Upper lobe of left lung (tissue), 6 donors: Measurements from ENCODE around the gene STX16. TPM values are rescaled to one million over a fixed set of nuclear protein-coding genes. Genes with fewer than 3 reads are reported as not detected.

Experiments
- ATAC-seq, 2 donors: fragments of 200-7000 bp; cut with Tn5 transposase; one replicate each; pipeline ENCODE4 v1.9.1; 2022; ENCODE audit warnings: mild to moderate bottlenecking in 2 of 2, moderate library complexity in 2 of 2; ENCODE audit not compliant: low FRiP score in 2 of 2
- DNase-seq, 2 donors: peaks; one replicate each; pipeline ENCODE4 v3.0.0-alpha.2; 2019 to 2020
- H3K27ac ChIP-seq, 4 donors: fragments of 200-600 bp; sonication (generic); one replicate each; pipeline ENCODE4 v1.5.1; 2016 to 2019
- H3K27me3 ChIP-seq, 4 donors: fragments of 200-600 bp; sonication (generic); one replicate each; pipeline ENCODE4 v1.5.1; 2017 to 2019
- H3K36me3 ChIP-seq, 4 donors: fragments of 200-600 bp; sonication (generic); one replicate each; pipeline ENCODE4 v1.5.1; 2016 to 2019
- H3K4me1 ChIP-seq, 4 donors: fragments of 200-600 bp; sonication (generic); one replicate each; pipeline ENCODE4 v1.5.1; 2018 to 2019
- H3K4me3 ChIP-seq, 4 donors: fragments of 200-600 bp; sonication (generic); one replicate each; pipeline ENCODE4 v1.5.1; 2017 to 2019; ENCODE audit warnings: mild to moderate bottlenecking in 2 of 4, moderate library complexity in 1 of 4
- H3K9me3 ChIP-seq, 4 donors: fragments of 200-600 bp; sonication (generic); one replicate each; pipeline ENCODE4 v1.5.1; 2018 to 2019
- EP300 ChIP-seq, 4 donors: sonication (generic); formaldehyde crosslinking; IDR thresholded peaks; one replicate each; pipeline ENCODE4 v1.5.1; 2017; ENCODE audit warnings: antibody characterized with exemption in 4 of 4, control low read depth in 2 of 4
- POLR2A ChIP-seq, 4 donors: fragments of 450-650 bp; IDR thresholded peaks; one replicate each; pipeline ENCODE4 v1.5.1; 2016 to 2017; ENCODE audit warnings: antibody characterized with exemption in 4 of 4, mild to moderate bottlenecking in 2 of 4
- POLR2AphosphoS5 ChIP-seq, 2 donors: sonication (generic); formaldehyde crosslinking; IDR thresholded peaks; one replicate each; pipeline ENCODE4 v1.5.1; 2017; ENCODE audit warnings: antibody characterized with exemption in 2 of 2
- WGBS, 2 donors: methylation state at CpG; one replicate each; pipeline ENCODE4 v1.1.5; 2017 to 2018; 5-methylcytosine and 5-hydroxymethylcytosine counted together
- total RNA-seq, 6 donors: library from RNA; depleted of rRNA in 4 of 6; stranded (reverse); fragments of >200 nt in 4 of 6; gene quantifications; one replicate each; pipeline versions ENCODE4 v1.1.0 to v1.2.1, GENCODE V29; 2016 to 2021
- TF ChIP-seq, protein P1 (sequence below), 6 experiments: fragments of 450-650 bp in 4 of 6; fragments of 200-600 bp in 2 of 6; sonication (generic) in 2 of 6; IDR thresholded peaks; one replicate each; pipeline ENCODE4 v1.5.1; 2016 to 2019; ENCODE audit warnings: antibody characterized with exemption in 6 of 6
- donor health status: DM: no; HTN: no; CAD: no; lungs with moderate emphysema.
- donor health status: DM: no; HTN: yes; CAD: no; lungs with severe emphysema.

STX16 gene
- total RNA-seq, 6 donors from 2014 or later: 42.1 to 469 (median 64.7) TPM

DNA sequence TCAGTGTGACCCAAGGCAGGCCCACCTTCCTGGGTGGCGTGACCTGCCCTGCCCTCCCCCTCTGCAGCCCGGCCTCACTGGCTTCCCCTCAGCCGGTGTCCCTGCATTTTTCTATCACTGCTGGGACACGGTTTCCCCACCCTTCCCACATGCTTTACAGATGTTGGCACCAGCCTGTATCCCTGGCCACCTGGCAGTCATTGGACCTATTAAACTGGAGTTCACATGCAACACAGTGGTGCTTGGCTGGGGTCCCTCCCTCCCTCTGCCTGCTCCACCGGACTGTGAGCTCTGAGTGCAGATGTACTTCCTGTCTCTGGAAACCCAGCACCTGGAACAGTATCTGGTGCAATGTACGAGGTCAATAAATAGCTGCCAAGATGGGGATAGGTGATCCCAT is 25.5 kb upstream of the STX16 start:
- no peak for ATAC-seq
- Histone ChIP-seq H3K4me1 (peaks cover 0 to 3% (median 0%) of the 10 kb centered on the region in 4 donors), H3K27me3 (no peaks in the 10 kb centered on the region), H3K9me3 (no peaks in the 10 kb centered on the region), H3K36me3 (no peaks in the 10 kb centered on the region), H3K27ac (no peak overlapping the region), H3K4me3 (no peak overlapping the region)
- TF ChIP-seq, protein P1, sequence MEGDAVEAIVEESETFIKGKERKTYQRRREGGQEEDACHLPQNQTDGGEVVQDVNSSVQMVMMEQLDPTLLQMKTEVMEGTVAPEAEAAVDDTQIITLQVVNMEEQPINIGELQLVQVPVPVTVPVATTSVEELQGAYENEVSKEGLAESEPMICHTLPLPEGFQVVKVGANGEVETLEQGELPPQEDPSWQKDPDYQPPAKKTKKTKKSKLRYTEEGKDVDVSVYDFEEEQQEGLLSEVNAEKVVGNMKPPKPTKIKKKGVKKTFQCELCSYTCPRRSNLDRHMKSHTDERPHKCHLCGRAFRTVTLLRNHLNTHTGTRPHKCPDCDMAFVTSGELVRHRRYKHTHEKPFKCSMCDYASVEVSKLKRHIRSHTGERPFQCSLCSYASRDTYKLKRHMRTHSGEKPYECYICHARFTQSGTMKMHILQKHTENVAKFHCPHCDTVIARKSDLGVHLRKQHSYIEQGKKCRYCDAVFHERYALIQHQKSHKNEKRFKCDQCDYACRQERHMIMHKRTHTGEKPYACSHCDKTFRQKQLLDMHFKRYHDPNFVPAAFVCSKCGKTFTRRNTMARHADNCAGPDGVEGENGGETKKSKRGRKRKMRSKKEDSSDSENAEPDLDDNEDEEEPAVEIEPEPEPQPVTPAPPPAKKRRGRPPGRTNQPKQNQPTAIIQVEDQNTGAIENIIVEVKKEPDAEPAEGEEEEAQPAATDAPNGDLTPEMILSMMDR (IDR thresholded peaks at IDR 0.05): no peak
- no peak for TF ChIP-seq POLR2A (IDR thresholded peaks at IDR 0.05)
- no peak for TF ChIP-seq EP300 (IDR thresholded peaks at IDR 0.05)
- TF ChIP-seq POLR2AphosphoS5 (IDR thresholded peaks at IDR 0.05): no peak
- no peak for DNase-seq
- WGBS, 2 donors: 64 to 72% methylated on average over 6 of the region's 6 CpGs

DNA sequence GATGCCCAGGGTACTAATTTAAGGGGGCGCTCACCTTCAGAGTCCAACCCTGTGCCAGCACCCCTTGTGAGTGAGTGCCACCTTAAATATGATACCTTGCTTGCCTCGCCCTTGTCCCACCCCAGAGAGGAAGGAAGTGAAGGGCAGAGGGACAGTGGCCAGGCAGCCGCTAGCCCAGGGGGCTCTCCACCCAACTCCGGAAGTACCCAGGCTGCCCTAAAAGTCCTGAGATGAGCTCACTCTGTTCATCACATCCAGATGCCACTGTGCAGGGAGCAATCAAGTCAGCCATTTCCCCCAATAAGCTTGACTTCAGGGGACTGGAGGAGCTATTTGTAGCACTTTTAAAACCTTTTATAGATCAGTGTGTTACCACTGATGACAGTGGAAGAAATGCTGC is 25.0 kb upstream of the STX16 start:
- no peak overlapping the region for H3K27ac ChIP-seq
- TF ChIP-seq, protein P1 (IDR thresholded peaks at IDR 0.05): no peak
- no peak for TF ChIP-seq EP300 (IDR thresholded peaks at IDR 0.05)
- TF ChIP-seq POLR2AphosphoS5 (IDR thresholded peaks at IDR 0.05): no peak
- ATAC-seq (no peak), DNase-seq (no peak)
- 19 to 49% methylated on average over 2 to 4 of the region's 4 CpGs for WGBS, 2 donors
- H3K9me3 ChIP-seq: no peaks in the 10 kb centered on the region
- H3K27me3 ChIP-seq: no peaks in the 10 kb centered on the region
- no peaks in the 10 kb centered on the region for H3K36me3 ChIP-seq
- H3K4me3 ChIP-seq: no peak overlapping the region
- peaks cover 0 to 3% (median 0%) of the 10 kb centered on the region in 4 donors for H3K4me1 ChIP-seq

- H3K27ac ChIP-seq: no peak overlapping the region
- no peaks in the 10 kb centered on the region for H3K9me3 ChIP-seq
- no peaks in the 10 kb centered on the region for H3K27me3 ChIP-seq
- peaks cover 0 to 3% (median 0%) of the 10 kb centered on the region in 4 donors for H3K4me1 ChIP-seq
- WGBS, 2 donors: 86 to 94% methylated on average over 9 to 11 of the region's 11 CpGs
- TF ChIP-seq POLR2A (IDR thresholded peaks at IDR 0.05) (no peak), EP300 (IDR thresholded peaks at IDR 0.05) (no peak), POLR2AphosphoS5 (IDR thresholded peaks at IDR 0.05) (no peak)
- TF ChIP-seq, protein P1 (IDR thresholded peaks at IDR 0.05): no peak
- H3K4me3 ChIP-seq: no peak overlapping the region
- ATAC-seq: no peak
- H3K36me3 ChIP-seq: no peaks in the 10 kb centered on the region
- no peak for DNase-seq
Observed at GRCh38 chr20:58627212-58628072, 23.6 kb upstream of the STX16 start.

DNA sequence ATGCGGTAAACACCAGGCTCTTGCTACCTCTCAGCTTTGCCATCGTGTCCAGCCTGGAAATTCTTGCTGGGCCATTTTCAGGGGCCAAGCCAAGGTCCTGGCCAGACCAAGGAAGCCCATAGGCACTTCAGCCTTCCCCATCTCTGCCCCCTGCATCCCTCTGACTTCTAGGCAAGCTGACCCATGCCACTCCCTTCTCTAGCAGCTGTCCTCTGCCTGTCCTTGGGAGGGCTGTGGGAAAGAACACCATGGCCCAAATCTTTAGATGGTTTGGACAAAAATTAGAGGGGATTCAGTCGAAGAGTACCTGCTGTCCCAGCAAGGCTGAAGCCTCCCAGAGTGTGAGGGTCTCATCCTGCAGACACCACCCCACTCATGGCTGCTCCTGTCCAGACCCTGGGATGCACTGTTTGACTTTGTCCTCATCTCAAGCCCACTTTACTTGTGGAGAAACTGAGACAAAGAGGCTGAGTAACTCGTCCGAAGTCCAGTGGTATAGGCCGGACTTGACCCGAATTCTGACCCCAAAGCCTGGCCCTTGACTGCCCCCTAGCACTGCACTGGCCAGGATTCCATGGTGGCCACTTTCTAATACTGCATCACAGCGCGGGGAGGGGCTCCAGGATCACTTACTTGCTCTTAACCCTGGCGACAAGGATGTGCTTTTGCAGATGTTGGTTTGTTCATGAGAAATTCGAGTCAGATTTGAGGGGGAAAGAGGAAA is 22.4 kb upstream of the STX16 start:
- no peak for ATAC-seq
- no peak for DNase-seq
- Histone ChIP-seq H3K27ac (no peak overlapping the region), H3K4me1 (peaks cover 0 to 3% (median 0%) of the 10 kb centered on the region in 4 donors), H3K4me3 (no peak overlapping the region), H3K27me3 (no peaks in the 10 kb centered on the region), H3K36me3 (no peaks in the 10 kb centered on the region), H3K9me3 (no peaks in the 10 kb centered on the region)
- TF ChIP-seq, protein P1 (IDR thresholded peaks at IDR 0.05): no peak
- no peak for TF ChIP-seq POLR2AphosphoS5 (IDR thresholded peaks at IDR 0.05)
- no peak for TF ChIP-seq EP300 (IDR thresholded peaks at IDR 0.05)
- no peak for TF ChIP-seq POLR2A (IDR thresholded peaks at IDR 0.05)
- 77 to 83% methylated on average over 9 to 11 of the region's 11 CpGs for WGBS, 2 donors
